Activated CD4-positive, alpha-beta T cell treated with anti-CD3 and anti-CD28 coated beads, Interleukin-2, amount 10 ng/mL, durations not matched to agents 24 days and 14 days (primary cell): ENCODE measurements around the gene ALOX5. TPM values are rescaled to one million over a fixed set of nuclear protein-coding genes. Genes with fewer than 3 reads are reported as not detected.
"Not testable (repeated sequence)": the region's sequence is repeated elsewhere in the genome, so short reads cannot be mapped to it uniquely, and the experiment has no call there.

Experiments used
- DNase-seq: peaks from one replicate; pipeline ENCODE4 v3.0.0; 2022
- H3K27ac Mint-ChIP-seq: one replicate; pipeline ENCODE4 v1.8.0; 2022; ENCODE audit warnings: mild to moderate bottlenecking, mixed read lengths
- H3K27me3 Mint-ChIP-seq: one replicate; pipeline ENCODE4 v1.8.0; 2022; ENCODE audit warnings: mixed read lengths
- H3K36me3 Mint-ChIP-seq: one replicate; pipeline ENCODE4 v1.8.0; 2022; ENCODE audit warnings: low read depth, mild to moderate bottlenecking, mixed read lengths
- H3K4me1 Mint-ChIP-seq: one replicate; pipeline ENCODE4 v1.8.0; 2021; ENCODE audit warnings: mixed read lengths
- H3K4me3 Mint-ChIP-seq: one replicate; pipeline ENCODE4 v1.8.0; 2022; ENCODE audit warnings: mild to moderate bottlenecking, moderate library complexity, mixed read lengths
- H3K9me3 Mint-ChIP-seq: one replicate; pipeline ENCODE4 v1.8.0; 2021; ENCODE audit warnings: mixed read lengths
- intact Hi-C: fragments of 100-400 bp; cut with micrococcal nuclease; formaldehyde crosslinking; loops from one replicate; pipeline ENCODE4 v1.15.1; 2023
- total RNA-seq: library from RNA; stranded (reverse); gene quantifications from 2 replicates; pipeline ENCODE4 v1.2.3, GENCODE V29; 2022

ALOX5 gene
- total RNA-seq, result 1.0 and 2.4 TPM in 2 replicates

DNA sequence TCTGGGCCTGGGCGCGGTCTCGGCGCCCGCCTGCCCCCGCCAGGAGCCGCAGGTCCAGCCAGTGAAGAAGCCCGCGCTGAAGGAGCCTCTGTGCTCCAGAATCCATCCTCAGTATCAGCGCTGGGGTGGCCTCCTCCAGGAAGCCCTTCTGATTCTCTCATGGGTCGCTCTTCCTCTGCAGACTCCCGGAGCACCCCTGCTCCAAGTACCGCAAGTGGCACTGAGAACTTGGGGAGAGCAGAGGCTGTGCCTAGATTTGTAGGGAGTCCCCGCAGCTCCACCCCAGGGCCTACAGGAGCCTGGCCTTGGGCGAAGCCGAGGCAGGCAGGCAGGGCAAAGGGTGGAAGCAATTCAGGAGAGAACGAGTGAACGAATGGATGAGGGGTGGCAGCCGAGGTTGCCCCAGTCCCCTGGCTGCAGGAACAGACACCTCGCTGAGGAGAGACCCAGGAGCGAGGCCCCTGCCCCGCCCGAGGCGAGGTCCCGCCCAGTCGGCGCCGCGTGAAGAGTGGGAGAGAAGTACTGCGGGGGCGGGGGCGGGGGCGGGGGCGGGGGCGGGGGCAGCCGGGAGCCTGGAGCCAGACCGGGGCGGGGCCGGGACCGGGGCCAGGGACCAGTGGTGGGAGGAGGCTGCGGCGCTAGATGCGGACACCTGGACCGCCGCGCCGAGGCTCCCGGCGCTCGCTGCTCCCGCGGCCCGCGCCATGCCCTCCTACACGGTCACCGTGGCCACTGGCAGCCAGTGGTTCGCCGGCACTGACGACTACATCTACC lies at the start of gene ALOX5:
ALOX5 (plus strand) TSS at position 641 of the 774 bp plus-strand sequence; CDS start at position 705, 64 bp downstream.
- peak; percentile 88 for DNase-seq
- Mint-ChIP-seq H3K27ac (peak within 1 kb of the TSS; percentile 79), H3K9me3 (no peaks in the 10 kb centered on the region), H3K4me3 (peak within 1 kb of the TSS; percentile 93), H3K36me3 (no peaks in the 10 kb centered on the region), H3K27me3 (peaks cover 65% of the 10 kb centered on the region), H3K4me1 (peaks cover 28% of the 10 kb centered on the region)
- intact Hi-C loops, result loop anchor here (2.0 to 5.0 kb wide), 3 partner anchors 21 to 121 kb away; no protein-coding TSS in a partner anchor

DNA sequence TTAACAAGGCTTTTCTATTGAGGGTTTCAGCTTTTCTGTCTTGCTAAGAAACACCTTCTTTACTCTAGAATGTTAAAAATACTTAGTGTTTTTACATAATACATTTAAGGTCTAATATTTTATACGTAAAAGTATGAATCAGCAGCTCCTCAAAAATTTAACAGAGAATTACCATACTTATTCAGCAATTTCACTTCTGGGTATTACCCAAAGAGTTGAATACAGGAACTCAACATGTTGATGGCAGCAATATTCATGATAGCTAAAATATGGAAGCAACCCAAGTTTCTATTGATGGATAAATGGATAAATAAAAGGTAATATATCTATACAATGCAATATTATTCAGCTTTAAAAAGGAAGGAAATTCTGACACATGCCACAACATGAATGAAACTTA lies 48.9 kb upstream of the ALOX5 start:
- intact Hi-C loops, result no loop called here
- Mint-ChIP-seq H3K27ac (no peak overlapping the region), H3K9me3 (peaks cover 17% of the 10 kb centered on the region), H3K36me3 (no peaks in the 10 kb centered on the region), H3K27me3 (peaks cover 33% of the 10 kb centered on the region), H3K4me3 (no peak overlapping the region), H3K4me1 (no peaks in the 10 kb centered on the region)
- no peak for DNase-seq

DNA sequence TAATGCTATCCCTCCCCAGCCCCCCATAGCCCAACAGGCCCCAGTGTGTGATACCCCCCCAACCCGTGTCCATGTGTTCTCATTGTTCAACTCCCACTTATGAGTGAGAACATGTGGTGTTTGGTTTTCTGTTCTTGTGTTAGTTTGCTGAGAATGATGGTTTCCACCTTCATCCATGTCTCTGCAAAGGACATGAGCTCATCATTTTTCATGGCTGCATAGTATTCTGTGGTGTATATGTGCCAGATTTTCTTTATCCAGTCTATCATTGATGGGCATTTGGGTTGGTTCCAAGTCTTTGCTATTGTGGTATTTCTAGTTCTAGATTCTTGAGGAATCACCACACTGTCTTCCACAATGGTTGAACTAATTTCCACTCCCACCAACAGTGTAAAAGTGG lies 47.2 kb upstream of the ALOX5 start:
- H3K9me3 Mint-ChIP-seq, result peaks cover 17% of the 10 kb centered on the region

DNA sequence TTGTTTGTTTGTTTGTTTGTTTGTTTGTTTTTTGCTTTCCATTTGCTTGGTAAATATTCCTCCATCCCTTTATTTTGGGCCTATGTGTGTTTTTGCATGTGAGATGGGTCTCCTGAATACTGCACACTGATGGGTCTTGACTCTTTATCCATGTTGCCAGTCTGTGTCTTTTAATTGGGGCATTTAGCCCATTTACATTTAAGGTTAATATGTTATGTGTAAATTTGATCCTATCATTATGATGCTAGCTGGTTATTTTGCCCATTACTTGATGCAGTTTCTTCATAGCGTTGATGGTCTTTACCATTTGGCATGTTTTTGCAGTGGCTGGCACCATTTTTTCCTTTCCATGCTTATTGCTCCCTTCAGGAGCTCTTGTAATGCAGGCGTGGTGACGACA lies 42.2 kb upstream of the ALOX5 start:
- peaks cover 35% of the 10 kb centered on the region for H3K27me3 Mint-ChIP-seq
- intact Hi-C loops, DNase-seq, H3K4me1 Mint-ChIP-seq, H3K27ac Mint-ChIP-seq, H3K36me3 Mint-ChIP-seq, H3K4me3 Mint-ChIP-seq: not testable (repeated sequence)
- H3K9me3 Mint-ChIP-seq, result peaks cover 17% of the 10 kb centered on the region

More for the DNA sequence above, 47.2 kb upstream of the ALOX5 start:
- H3K4me1 Mint-ChIP-seq, H3K27ac Mint-ChIP-seq, intact Hi-C loops, H3K4me3 Mint-ChIP-seq, DNase-seq, H3K36me3 Mint-ChIP-seq: not testable (repeated sequence)
- H3K27me3 Mint-ChIP-seq, result peaks cover 40% of the 10 kb centered on the region

DNA sequence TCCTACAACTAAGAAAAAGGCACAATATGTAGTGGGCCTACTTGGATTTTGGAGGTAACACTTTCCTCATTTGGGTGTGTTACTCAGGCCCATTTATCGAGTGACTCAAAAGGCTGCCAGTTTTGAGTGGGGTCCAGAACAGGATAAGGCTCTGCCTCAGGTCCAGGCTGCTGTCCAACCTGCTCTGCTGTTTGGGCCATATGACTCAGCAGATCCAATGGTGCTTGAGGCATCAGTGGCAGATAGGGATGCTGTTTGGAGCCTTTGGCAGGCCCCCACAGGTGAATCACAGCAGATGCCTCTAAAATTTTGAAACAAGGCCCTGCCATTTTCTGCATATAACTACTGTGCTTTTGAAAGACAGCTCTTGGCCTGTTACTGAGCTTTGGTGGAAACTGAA lies 34.1 kb upstream of the ALOX5 start:
- H3K27ac Mint-ChIP-seq, result no peak overlapping the region

DNA sequence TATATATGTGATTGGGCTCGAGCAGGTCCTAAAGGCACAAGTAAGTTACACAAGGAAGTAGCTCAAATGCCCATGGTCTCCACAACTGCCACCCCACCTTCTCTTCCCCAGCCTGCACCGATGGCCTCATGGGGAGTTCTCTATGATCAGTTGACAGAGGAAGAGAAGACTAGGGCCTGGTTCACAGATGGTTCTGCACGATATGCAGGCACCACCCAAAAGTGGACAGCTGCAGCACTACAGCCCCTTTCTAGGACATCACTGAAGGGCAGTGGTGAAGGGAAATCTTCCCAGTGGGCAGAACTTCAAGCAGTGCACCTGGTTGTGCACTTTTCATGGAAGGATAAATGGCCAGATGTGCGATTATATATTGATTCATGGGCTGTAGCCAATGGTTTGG lies 33.6 kb upstream of the ALOX5 start:
- DNase-seq, H3K4me1 Mint-ChIP-seq, H3K27ac Mint-ChIP-seq, H3K36me3 Mint-ChIP-seq, intact Hi-C loops, H3K4me3 Mint-ChIP-seq: not testable (repeated sequence)
- Mint-ChIP-seq H3K27me3 (peaks cover 15% of the 10 kb centered on the region), H3K9me3 (peaks cover 24% of the 10 kb centered on the region)

More for the DNA sequence above, 34.1 kb upstream of the ALOX5 start:
- Mint-ChIP-seq H3K4me3 (no peak overlapping the region), H3K27me3 (peaks cover 18% of the 10 kb centered on the region), H3K4me1 (no peaks in the 10 kb centered on the region), H3K9me3 (peaks cover 27% of the 10 kb centered on the region), H3K36me3 (no peaks in the 10 kb centered on the region)
- intact Hi-C loops, result no loop called here
- DNase-seq, result no peak

DNA sequence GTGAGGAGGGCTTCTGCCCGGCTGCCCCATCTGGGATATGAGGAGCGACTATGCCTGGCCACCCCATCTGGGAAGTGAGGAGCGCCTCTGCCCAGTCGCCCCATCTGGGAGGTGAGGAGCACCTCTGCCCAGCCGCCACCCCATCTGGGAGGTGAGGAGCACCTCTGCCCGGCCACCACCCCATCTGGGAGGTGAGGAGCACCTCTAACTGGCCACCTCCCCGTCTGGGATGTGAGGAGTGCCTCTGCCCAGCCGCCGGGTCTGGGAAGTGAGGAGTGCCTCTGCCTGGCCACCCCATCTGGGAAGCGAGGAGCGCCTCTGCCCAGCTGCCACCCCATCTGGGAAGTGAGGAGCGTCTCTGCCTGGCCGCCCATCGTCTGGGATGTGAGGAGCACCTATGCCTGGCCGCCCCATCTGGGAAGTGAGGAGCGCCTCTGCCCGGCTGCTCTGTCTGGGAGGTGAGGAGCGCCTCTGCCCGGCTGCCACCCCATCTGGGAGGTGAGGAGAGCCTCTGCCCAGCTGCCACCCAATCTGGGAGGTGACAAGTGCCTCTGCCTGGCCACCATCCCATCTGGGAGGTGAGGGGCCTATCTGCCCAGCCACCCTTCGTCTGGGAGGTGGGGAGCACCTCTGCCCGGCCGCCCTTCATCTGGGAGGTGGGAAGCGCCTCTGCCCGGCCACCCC lies 27.2 kb upstream of the ALOX5 start:
- H3K4me1 Mint-ChIP-seq, H3K36me3 Mint-ChIP-seq, DNase-seq, H3K27ac Mint-ChIP-seq, H3K9me3 Mint-ChIP-seq, H3K4me3 Mint-ChIP-seq, intact Hi-C loops: not testable (repeated sequence)
- H3K27me3 Mint-ChIP-seq, result peaks cover 13% of the 10 kb centered on the region

DNA sequence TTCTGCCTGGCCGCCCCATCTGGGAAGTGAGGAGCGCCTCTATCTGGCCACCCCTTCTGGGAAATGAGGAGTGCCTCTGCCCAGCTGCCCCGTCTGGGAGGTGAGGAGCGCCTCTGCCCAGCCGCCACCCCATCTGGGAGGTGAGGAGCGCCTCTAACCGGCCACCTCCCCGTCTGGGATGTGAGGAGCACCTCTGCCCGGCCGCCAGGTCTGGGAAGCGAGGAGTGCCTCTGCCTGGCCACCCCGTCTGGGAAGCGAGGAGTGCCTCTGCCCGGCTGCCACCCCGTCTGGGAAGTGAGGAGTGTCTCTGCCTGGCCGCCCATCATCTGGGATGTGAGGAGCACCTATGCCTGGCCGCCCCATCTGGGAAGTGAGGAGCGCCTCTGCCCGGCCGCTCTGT lies 26.6 kb upstream of the ALOX5 start:
- intact Hi-C loops, H3K9me3 Mint-ChIP-seq, H3K27ac Mint-ChIP-seq, H3K4me1 Mint-ChIP-seq, DNase-seq, H3K4me3 Mint-ChIP-seq, H3K36me3 Mint-ChIP-seq: not testable (repeated sequence)
- peaks cover 12% of the 10 kb centered on the region for H3K27me3 Mint-ChIP-seq

DNA sequence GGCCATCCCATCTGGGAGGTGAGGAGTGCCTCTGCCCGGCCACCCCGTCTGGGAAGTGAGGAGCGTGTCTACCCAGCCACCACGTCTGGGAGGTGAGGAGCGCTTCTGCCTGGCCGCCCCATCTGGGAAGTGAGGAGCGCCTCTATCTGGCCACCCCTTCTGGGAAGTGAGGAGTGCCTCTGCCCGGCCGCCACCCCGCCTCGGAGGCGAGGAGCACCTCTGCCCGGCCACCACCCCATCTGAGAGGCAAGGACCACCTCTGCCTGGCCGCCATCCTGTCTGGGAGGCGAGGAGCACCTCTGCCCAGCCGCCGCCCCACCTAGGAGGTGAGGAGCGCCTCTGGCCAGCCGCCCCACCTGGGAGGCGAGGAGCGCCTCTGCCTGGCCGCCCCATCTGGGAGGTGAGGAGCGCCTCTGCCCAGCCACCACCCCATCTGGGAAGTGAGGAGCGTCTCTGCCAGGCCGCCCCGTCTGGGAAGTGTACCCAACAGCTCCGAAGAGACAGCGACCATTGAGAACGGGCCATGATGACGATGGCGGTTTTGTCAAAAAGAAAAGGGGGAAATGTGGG lies 25.7 kb upstream of the ALOX5 start:
- intact Hi-C loops, H3K36me3 Mint-ChIP-seq, H3K27ac Mint-ChIP-seq, DNase-seq, H3K9me3 Mint-ChIP-seq, H3K27me3 Mint-ChIP-seq, H3K4me3 Mint-ChIP-seq: not testable (repeated sequence)
- peaks cover 10% of the 10 kb centered on the region for H3K4me1 Mint-ChIP-seq

DNA sequence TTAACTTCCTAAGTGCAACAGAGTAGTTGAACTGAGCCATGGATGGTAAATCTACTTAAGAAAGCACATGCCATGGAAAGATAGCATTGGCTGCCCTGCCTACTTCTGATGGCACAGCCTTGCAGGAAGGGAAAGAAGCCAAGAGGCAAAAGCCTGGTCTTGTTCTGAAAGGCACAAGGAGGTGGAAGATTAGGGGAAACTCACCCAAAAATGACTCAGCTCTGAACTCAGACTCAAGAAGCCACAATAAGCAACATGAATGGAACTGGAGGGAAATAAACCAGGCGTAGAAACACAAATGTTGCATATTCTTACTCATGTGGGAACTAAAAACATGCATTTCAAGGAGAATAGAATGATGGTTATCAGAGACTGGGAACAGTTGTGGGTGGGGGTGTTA lies 20.8 kb upstream of the ALOX5 start:
- peak overlapping the region; percentile 65 for H3K27ac Mint-ChIP-seq
- intact Hi-C loops, result loop anchor here (2.0 kb wide), 3 partner anchors 20 to 228 kb away; no protein-coding TSS in a partner anchor
- no peak for DNase-seq

DNA sequence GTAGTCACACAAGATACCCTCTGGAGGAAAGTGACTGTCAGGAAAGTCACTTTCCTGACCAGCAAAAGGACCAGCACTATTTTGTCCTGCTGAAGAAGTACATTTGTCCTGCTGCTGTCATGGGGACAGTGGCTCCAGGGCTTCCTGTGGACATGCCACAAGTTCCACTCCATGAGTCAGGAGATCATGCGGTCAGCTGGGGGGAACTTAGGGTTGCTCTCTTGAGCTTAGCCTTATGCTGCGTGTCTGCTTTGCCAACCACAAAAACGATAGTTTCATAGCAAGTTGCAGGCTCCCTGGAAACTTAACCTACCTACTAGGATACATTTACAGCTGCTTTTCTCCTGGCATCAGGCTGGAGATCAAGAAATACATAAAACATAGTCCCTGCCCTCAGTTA lies 19.8 kb upstream of the ALOX5 start:
- no peaks in the 10 kb centered on the region for H3K36me3 Mint-ChIP-seq
- H3K4me1 Mint-ChIP-seq, result peaks cover 23% of the 10 kb centered on the region
- no peak for DNase-seq
- H3K9me3 Mint-ChIP-seq, result peaks cover 4% of the 10 kb centered on the region
- intact Hi-C loops, result no loop called here
- H3K27ac Mint-ChIP-seq, result no peak overlapping the region
- H3K4me3 Mint-ChIP-seq, result no peak overlapping the region
- H3K27me3 Mint-ChIP-seq, result peaks cover 13% of the 10 kb centered on the region

More for the DNA sequence above, 20.8 kb upstream of the ALOX5 start:
- Mint-ChIP-seq H3K9me3 (peaks cover 5% of the 10 kb centered on the region), H3K4me3 (no peak overlapping the region), H3K36me3 (no peaks in the 10 kb centered on the region), H3K27me3 (peaks cover 13% of the 10 kb centered on the region), H3K4me1 (peaks cover 20% of the 10 kb centered on the region)

DNA sequence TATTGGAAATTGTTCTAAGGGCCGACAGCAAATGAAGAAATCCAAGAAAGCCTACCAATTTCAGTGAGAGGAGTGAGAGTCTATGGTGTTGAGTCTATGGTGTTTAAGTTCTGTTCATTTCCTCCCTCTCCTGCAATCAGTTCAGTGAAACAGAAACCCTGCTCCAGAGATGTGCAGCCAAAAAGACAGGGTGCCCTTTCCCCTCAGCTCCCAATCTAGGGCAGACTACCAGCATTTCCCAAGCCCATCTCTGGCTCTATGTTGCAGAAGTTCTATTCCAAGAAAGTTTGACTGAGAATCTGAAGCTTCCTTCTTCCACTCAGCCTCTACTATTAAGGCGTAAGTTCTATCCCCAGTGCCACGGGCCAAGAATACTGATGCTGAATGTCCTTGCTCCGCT lies 18.5 kb upstream of the ALOX5 start:
- Mint-ChIP-seq H3K9me3 (peaks cover 4% of the 10 kb centered on the region), H3K4me3 (no peak overlapping the region), H3K4me1 (peaks cover 23% of the 10 kb centered on the region), H3K27ac (no peak overlapping the region), H3K27me3 (peaks cover 16% of the 10 kb centered on the region), H3K36me3 (no peaks in the 10 kb centered on the region)
- DNase-seq, result no peak
- intact Hi-C loops, result no loop called here

DNA sequence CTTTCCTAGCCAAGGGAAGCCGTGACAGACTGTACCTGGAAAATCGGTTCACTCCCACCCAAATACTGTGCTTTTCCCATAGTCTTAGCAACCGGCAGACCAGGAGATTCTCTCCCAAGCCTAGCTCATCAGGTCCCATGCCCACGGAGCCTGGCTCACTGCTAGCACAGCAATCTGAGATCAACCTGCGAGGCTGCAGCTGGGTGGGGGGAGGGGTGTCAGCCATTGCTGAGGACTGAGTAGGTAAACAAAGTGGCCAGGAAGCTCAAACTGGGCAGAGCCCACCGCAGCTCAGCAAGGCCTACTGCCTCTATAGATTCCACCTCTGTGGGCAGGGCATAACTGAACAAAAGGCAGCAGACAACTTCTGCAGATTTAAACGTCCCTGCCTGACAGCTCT lies 15.1 kb upstream of the ALOX5 start:
- H3K27ac Mint-ChIP-seq, intact Hi-C loops, H3K36me3 Mint-ChIP-seq, DNase-seq, H3K9me3 Mint-ChIP-seq, H3K4me3 Mint-ChIP-seq: not testable (repeated sequence)
- peaks cover 19% of the 10 kb centered on the region for H3K4me1 Mint-ChIP-seq
- peaks cover 38% of the 10 kb centered on the region for H3K27me3 Mint-ChIP-seq
